HG03025 (cell line): ENCODE data around the gene HK1.
"Not testable (repeated sequence)": the region's sequence is repeated elsewhere in the genome, so short reads cannot be mapped to it uniquely, and the experiment has no call there.

Source experiments
- ATAC-seq: cut with Tn5 transposase; IDR thresholded peaks from one replicate; pipeline ENCODE4 v1.9.1; 2021; ENCODE audit warnings: mild to moderate bottlenecking, moderate library complexity; ENCODE audit not compliant: unreplicated experiment, low FRiP score

The HK1 gene

DNA sequence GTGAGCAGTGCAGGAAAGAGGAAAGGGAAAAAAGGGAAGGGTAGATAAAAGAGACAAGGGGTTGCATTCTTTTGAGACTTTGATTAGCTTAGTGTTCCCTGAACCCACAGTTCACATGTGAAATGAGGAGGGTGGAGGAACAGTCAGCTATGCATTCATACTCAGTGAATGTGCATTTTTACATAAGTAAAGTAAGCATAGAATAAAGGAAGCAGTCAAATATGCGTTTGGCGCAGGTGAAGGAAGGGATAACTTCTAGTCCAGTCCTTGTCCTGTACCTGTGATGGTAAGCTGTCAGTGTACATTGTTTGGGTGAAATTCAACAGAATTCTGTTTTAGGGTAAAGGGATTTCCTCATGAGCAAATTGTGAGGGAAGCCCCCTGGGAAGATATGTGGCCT, 28.1 kb downstream of the HK1 start:
- ATAC-seq = no peak

DNA sequence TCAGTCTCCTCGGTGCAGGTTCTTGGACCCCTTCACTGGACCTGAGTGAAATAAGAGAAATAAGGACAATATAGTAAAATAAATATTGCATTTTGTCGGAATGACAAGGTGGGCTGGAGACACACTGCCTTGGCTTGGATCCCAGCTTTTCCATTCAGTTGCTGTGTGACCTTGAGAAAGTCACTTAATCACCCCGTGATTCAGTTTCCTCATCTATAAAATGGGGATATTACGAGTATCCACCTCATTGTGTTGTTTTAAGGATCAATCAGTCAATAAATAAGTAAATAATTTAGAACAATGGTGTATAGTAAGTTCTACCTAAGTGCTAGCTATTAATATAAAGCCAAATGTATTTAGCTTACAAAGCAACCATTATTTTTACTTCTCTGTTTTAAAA, 29.1 kb downstream of the HK1 start:
- no peak for ATAC-seq

DNA sequence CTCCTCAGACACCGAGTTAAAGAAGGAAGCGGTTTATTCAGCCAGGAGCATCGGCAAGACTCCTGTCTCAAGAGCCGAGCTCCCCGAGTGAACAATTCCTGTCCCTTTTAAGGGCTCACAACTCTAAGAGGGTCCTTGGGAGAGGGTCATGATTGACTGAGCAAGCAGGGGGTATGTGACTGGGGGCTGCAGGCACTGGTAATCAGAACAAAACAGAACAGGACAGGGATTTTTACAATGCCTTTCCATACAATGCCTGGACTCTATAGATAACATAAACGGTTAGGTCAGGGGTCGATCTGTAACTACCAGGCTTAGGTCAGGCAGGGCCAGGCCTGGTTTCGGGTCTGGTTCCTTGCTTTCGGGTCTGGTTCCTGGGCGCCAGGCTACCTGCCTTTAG, 30.0 kb downstream of the HK1 start:
- ATAC-seq = not testable (repeated sequence)

DNA sequence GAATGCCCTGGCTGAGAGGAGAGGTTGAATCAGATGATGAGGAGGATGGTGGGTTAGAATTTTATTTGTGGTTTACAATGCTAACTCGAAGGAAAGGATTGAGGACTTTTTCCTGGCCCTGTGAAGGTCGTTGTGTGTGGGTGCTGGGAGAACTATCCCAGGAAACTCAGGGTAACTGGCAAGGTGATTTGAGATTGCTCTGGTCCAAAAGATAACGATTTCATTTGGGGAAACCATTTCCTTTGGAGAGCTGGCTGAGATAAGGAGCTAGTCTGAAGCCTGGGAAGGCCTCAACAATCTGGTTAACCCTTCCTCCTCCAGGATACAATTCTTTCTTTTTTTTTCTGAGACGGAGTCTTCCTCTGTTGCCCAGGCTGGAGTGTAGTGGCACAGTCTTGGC, 33.0 kb downstream of the HK1 start:
- ATAC-seq = no peak

DNA sequence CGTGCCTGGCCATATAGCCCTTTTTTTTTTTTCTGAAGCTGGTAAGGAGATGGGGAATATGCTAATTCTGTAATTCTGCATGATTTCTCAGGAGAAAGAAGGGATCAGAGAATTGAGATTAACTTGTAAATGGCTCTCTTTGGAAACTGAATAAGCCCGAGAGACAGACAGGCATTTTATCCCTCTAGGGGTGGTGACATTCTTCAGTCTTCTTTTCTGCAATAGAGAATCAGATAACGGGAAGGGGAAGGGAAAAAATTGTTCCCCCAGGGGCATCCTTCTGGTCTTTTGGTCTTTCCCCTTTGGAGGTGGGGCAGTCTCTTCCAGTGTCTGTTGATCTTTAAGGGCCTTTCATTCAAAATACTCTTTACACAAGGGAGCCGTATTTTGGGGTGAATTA, 34.2 kb downstream of the HK1 start:
- no peak for ATAC-seq

DNA sequence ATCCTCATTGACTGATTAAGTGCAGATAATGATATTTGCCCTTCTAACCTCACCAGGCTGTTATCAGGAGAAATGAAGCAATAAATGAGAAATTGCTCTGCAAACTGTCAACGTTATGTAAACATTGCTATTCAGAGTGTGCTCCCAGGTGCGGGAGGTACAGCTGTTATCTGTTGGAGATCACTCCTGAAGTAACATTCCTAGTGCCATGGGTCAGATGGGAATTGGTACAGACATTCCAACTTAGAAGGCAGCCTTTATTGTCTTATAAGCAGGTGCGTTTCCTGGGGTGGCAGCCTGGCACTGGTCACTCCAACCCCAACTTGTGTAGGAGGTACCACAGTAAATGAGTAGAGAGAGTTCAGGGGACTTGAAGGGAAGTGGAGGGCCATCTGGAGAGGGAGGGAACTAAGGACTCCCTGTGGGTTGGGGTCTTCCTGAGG, 36.8 kb downstream of the HK1 start:
- ATAC-seq = no peak

DNA sequence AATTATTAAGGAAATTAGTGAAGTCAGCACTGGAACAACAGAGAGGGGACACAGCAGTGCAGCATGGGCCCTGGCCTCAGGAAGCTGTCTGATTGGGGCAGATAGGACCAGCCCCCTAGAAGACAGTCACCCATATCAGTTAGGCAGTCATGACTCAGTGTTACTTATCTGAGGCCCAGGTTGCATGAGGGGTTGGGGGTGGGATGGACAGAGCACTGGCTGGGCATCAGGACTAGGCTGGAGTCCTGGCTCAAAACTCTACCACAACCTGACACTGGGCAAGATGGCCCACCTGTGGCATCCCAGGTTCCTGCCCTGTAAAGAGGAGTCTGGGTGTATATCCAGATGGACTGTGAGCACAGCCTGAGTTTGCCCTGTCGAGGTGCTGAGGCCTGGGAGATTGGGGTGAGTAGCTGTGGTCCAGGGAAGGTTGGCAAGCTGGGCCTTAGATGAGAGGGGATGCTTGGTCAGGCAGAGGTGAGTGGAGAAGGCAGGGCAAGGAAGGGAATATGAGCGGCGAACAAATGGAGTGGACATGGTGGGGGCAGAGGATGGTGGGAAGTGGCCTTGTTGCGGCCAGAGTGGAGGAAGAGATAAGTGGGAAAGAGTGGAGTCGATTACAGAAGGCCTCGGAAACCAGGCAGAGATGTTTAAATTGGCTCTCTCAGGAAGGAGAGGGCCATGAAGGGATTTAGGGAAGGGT, 37.5 kb downstream of the HK1 start:
- ATAC-seq = no peak

DNA sequence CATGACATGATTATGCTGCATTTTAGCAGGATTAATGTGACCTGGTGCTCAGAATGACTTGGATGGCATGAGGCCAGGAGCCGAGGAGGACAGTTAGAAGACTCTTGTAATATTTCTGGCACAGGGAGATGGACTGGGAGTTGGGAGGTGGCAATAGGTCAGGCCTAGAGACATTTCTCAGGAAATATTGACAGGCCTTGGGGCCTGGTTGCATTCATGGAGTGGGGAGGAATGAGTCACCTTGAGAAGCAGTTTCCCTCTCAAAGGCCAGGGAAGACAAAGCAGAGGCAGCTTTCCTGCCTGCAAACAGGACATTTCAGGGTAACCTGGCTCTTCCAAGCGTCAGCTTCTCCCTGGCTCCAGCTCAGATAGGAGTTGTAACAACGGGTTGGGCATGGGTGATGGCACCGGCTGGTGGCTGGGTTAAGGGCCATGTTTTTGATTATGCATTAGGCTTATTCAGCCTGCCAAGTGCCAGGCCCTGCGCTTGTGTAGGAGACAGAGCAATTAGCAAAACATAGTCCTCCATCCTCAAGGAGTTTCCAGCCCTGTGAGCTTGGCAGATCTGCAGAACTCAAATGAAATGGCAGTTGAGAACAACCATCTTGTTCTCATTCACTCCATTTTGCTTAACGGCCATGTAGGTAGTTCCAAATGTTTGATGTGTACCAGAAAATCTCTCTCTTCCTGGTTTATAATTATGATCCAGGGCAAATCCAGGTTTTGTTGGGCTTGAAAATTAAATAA, 38.2 kb downstream of the HK1 start:
- ATAC-seq = no peak

DNA sequence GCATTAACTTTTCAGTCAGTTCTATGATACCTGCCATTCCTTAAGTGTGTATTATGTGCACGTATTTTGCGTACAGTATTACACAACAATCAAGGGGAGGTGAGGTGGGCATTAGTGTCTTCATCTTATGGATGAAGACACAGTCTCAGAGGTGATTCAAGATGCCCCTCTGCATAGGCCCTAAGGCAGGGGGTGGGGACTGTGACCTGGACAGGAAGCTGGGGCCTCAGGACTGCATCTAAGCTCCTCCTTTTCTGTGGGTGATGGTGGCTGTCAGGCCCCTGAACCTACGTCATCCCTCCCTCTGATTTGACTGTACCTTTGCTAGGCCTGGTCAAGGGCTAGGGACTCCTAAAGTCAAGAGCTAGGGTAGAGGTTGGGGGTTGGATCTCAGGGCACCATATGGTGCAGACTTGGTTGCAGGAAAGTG, 38.9 kb downstream of the HK1 start:
- no peak for ATAC-seq

DNA sequence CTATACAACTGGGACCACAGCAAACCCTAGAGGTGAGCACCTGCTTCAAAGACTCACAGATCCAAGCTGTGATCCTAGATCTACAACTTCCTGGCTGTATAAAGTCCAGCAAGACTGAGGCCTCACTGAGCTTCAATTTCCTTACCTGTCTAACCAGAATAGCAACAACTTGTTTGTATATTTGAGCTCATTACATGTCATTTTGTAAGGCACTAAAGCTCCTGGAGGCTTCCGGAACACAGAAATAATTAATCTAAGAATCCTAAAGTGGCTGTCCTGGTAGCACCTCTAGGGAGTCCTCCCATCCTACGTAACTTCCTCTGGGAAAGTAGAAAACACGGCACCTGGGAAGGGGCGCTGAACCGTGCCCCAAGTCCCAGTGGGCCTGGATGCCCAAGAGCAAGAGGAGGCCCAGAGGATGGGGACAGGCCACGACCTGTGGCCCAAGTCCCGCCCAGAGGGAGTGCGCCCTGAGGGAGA, 39.4 kb downstream of the HK1 start:
- ATAC-seq = peak; percentile 25

DNA sequence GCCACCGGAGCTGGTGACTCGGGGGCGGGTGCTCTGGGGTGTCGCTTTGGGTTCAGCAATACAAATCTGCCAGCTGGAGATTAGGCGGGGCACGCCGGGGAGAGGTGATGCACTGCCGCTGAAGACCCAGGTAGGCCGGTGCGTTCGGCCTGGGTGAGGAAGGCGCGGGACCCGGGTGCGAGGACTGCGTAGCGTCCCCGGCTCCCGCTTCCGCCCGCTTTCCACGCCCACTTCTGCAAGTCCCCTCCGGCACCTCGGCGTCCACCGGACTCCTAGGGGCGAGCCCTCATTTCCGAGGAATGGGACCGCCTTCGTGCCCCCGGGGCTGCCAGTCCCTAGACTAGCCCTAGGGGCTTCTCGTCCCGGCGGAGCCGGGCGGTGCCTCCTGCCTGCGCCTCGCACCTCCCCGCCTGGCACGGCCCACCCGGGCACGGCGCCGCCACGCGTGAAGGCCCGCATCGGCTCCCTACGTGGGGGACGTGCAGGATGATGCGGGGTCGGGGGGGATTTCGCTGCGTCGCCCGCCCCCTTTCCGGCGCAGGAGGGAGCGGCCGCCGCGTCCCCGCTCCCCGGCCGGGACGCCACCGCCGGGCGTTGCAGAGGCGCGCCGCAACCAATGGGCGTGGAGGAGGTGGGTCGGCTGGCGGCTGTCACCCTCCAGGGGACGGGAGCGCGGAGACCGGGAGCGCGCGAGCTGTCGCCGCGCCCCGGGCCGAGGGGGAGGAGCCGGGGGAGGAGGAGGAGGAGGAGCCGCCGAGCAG, 40.0 kb downstream of the HK1 start:
- ATAC-seq = peak; percentile 74

DNA sequence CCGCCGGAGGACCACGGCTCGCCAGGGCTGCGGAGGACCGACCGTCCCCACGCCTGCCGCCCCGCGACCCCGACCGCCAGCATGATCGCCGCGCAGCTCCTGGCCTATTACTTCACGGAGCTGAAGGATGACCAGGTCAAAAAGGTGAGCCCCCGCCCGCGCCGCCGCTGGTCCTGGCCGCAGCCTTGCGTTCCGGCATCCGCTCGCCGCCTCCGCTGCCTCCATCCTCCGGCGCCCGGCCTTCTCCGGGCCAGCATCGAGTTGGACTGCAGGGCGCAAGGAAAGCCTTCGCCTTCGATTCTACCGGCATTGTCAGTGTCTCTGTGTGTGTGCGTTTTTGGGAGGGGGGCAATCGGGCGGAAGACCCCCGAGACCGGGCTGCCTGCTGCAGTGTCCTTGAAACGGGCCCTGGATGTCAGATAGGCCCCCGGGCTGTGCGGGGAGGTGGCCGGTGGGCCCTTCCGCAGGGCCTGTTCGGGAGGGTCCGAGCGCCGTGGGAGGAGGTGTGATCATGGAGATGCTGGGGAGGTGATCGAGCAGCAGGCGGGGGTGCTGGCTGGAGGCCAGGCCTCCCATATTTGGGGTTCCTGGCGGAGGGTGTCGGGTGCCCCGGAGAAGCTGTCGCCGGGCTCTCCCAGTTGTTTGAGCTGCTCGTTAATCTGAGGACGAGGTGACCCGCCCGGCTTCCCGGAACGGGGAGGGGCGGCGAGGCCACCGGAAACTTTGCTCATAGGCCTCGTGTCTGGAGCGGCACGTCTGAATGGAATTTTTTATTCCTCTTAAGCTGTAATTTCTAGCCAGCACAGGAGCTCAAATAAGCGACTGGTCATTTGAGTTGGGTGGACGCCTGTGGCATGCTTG, 40.8 kb downstream of the HK1 start:
- ATAC-seq = peak; percentile 20

DNA sequence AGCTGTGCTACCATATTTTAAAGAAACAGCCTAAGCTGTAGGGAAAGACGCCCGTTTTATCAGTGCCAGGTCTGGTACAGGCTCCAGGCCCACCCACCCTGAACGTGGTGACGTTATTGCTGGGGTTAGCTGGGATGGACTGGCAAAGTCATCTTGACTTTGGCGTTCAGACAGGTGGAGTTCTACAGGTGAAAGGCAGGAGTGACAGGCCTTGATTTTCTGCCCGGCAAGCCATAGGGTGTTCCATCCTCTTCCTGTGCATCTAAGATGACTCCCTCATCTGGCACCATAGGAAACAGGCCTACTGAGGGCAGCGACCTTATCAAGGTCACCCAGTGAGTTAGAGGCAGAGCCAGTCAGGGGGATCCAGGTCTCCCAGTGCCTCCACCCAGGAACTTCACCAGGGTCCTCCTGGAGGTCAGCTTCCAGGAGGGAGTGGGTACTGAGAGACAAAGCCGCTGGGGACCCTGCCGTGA, 41.6 kb downstream of the HK1 start:
- no peak for ATAC-seq

DNA sequence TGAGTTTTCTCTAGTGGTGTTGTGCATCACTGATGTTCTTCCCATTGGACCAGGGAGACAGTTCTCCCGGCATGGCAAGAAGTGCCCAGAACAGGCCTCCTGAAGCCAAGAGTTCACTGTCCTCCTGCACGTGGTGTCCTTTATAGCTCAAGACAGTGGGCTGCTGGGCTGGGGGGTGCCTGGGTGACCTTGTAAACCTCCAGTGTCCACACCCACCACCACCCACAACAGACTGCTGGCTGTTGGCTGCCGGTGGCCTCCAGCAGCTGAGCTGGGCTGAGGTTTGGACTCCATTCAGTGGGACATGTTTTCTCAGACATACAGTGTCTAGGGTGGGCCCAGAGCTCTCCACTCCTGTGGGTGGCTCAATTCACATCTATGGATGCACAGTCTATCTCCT, 42.2 kb downstream of the HK1 start:
- no peak for ATAC-seq

DNA sequence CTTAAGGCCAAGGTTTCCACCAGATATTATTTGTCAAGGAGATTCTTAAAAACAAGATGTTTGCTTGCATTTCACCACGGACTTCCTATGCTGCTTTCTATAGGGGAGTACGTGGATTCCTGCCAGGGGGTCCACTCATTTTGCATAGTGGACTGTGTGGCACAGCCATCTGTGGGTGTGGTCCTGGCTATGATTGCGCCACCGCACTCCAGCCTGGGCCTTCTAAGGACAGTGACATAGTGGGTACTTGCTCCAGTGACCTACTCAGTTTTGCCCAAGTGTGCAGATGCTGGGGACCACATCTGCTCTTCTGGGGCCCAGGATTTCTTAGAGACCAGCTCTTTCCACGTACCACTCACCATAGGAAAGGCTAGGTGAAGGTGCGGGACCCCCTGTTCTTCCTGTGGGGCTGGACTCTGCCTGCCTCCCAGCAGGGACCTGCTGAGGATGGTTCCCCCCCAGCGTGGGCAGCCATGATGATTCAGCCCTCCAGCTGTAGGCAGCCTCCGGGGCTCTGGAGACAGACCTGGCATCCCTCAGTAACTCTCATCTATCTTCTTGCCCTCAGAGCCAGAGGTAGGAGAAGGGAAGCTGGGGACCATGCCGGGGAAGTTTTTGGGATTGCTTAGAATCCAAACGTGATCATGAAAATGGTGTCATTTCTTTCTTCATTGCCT, 42.9 kb downstream of the HK1 start:
- no peak for ATAC-seq

DNA sequence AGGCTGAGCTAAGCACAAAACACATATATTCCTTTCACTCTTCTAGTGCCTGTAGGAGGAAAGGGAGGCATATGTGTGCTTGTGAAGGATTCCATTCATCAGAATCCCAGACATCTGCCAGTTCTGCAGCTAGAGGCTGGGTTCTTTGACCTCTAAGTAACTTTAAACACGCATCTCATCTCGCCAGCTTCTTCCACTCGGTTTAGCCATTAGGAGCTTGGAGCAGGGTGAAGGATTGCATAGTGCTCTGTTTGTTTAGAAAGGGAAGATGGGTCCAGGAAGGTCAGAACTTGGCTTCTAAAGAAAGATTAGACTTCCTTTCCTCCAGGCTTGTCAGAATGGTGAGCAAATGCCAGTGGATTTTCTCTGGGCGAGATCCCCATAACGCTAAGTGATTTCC, 43.6 kb downstream of the HK1 start:
- no peak for ATAC-seq

DNA sequence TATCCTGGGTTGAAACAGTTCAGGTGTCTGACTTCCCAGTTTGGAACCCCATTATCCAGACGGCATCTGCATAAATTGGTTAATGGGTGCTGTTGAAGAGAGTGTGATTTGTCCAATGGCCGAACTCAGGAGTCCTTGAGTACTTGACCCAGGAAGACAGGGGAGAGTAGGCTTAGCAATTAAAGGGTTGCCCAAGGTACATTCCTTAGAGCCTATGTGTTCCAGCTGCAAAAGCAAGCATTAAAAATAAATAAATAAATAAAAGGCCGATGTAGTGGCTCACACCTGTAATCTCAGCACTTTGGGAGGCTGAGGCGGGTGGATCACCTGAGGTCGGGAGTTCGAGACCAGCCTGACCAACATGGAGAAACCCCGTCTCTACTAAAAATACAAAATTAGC, 44.0 kb downstream of the HK1 start:
- ATAC-seq = not testable (repeated sequence)

DNA sequence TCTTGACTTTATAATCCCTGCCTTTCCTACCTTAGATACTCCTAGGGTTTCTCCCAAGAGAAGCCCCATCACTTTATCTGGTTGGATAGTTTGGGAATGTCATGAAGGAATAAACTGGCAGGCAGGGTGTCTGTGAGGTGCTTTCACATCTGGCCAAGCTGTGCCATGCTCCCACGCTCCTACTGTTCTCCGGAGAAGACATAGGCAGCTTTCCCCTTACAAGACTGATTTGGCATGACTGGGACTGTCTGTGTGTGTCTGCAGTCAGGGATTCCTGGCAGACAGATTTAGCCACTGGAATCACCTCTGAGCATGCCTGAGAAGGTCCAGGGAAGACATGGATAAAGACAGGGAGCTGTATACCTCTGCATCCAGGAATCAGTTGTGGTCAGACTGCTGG, 45.3 kb downstream of the HK1 start:
- no peak for ATAC-seq

DNA sequence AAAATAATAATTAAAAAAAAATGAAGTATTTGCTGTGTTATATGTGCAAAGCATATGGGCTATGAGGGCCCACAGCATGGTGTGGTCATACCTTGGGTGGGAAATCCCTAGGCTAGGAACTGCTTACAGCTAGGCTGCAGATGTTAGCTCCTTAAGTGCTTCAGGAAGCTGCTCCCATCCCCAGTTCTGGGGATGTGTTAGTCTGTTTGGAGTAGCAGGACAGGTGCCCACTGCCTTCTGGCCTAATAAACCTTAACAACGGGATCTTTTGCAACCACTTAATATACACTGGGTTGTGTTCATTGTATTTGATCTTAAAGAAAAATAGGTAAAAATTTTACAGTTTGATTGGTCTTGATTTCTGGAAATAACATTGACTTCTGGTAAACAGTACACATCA, 46.3 kb downstream of the HK1 start:
- no peak for ATAC-seq
